Keratinocyte (primary cell): Measurements from ENCODE around the gene CYB5A. TPM values are rescaled to one million over a fixed set of nuclear protein-coding genes. Genes with fewer than 3 reads are reported as not detected.

Experiments
- DNase-seq: peaks from one replicate; pipeline ENCODE4 v3.0.0-alpha.2; 2011; ENCODE audit warnings: low read depth, missing footprints, low spot score
- FAIRE-seq: peaks from 2 replicates; lab custom pipeline; 2011; peaks lifted over from hg19 to GRCh38; lab: Jason Lieb, UNC
- H2AFZ ChIP-seq: 2 replicates; pipeline ENCODE4 v1.6.0; 2012; ENCODE audit warnings: low read length, control low read depth, inconsistent platforms; ENCODE audit not compliant: control insufficient read depth
- H3K27ac ChIP-seq: 2 replicates; pipeline ENCODE4 v1.5.1; 2011; ENCODE audit warnings: low read length; ENCODE audit not compliant: control insufficient read depth, insufficient read depth
- H3K27me3 ChIP-seq: 3 replicates; pipeline ENCODE4 v1.6.0; 2011; ENCODE audit warnings: low read length; ENCODE audit not compliant: control insufficient read depth, insufficient read depth; ENCODE audit errors: extremely low read depth
- H3K36me3 ChIP-seq, 2 experiments: 2 replicates in 1 of 2; 3 replicates in 1 of 2; pipeline ENCODE4 v1.5.1; 2011; ENCODE audit warnings: low read length in 2 of 2, mild to moderate bottlenecking in 1 of 2; ENCODE audit not compliant: control insufficient read depth in 2 of 2, insufficient read depth in 2 of 2; ENCODE audit errors: extremely low read depth in 1 of 2
- H3K4me1 ChIP-seq: 3 replicates; pipeline ENCODE4 v1.5.1; 2011; ENCODE audit warnings: low read length; ENCODE audit not compliant: control insufficient read depth, insufficient read depth; ENCODE audit errors: extremely low read depth
- H3K4me2 ChIP-seq: 3 replicates; pipeline ENCODE4 v1.6.0; 2011; ENCODE audit warnings: low read depth, low read length; ENCODE audit not compliant: control insufficient read depth, insufficient read depth; ENCODE audit errors: extremely low read depth
- H3K4me3 ChIP-seq, 3 experiments: fragments of 200-600 bp in 1 of 3; sonication (generic) in 1 of 3; 2 replicates in 2 of 3; 3 replicates in 1 of 3; pipeline ENCODE4 v1.5.1; 2011 to 2016; ENCODE audit warnings: low read length in 3 of 3, mild to moderate bottlenecking in 3 of 3, control low read depth in 2 of 3, inconsistent platforms in 1 of 3, low read depth in 1 of 3, mixed read lengths in 1 of 3, mixed run types in 1 of 3, moderate library complexity in 1 of 3; ENCODE audit not compliant: control insufficient read depth in 2 of 3, insufficient read depth in 2 of 3; ENCODE audit errors: extremely low read depth in 1 of 3
- H3K79me2 ChIP-seq: 2 replicates; pipeline ENCODE4 v1.6.0; 2012; ENCODE audit warnings: low read length; ENCODE audit not compliant: control insufficient read depth, insufficient read depth
- H3K9ac ChIP-seq: 3 replicates; pipeline ENCODE4 v1.6.0; 2011; ENCODE audit warnings: low read length; ENCODE audit not compliant: control insufficient read depth, insufficient read depth; ENCODE audit errors: extremely low read depth
- H3K9me1 ChIP-seq: 3 replicates; pipeline ENCODE4 v1.6.0; 2011; ENCODE audit warnings: low read length; ENCODE audit not compliant: control insufficient read depth, insufficient read depth; ENCODE audit errors: extremely low read depth
- H3K9me3 ChIP-seq: 2 replicates; pipeline ENCODE4 v1.5.1; 2012; ENCODE audit warnings: low read depth, low read length; ENCODE audit not compliant: control insufficient read depth
- H4K20me1 ChIP-seq: 3 replicates; pipeline ENCODE4 v1.6.0; 2011; ENCODE audit warnings: low read length; ENCODE audit not compliant: control insufficient read depth, insufficient read depth; ENCODE audit errors: extremely low read depth
- EZH2 ChIP-seq: IDR thresholded peaks from one replicate; pipeline ENCODE4 v1.6.1; 2012; ENCODE audit warnings: inconsistent platforms, mild to moderate bottlenecking, low read length, moderate library complexity
- dilution Hi-C: fragments of 300-500 bp; cut with MboI; formaldehyde crosslinking; loops from one replicate; pipeline ENCODE4 v1.7.0; 2020; ENCODE audit warnings: low sequenced_read_pairs; ENCODE audit not compliant: extremely low pct_ligation_motif_present
- polyA plus RNA-seq, 5 experiments: library from polyadenylated mRNA; depleted of rRNA in 3 of 5; stranded (reverse) in 3 of 5; stranded (forward) in 1 of 5; unstranded in 1 of 5; fragments of >200 nt; gene quantifications; 1 replicate in 1 of 5; 2 replicates in 3 of 5; 3 replicates in 1 of 5; pipeline versions ENCODE4 v1.2.1 to v1.2.3, GENCODE V29; 2011 to 2012; ENCODE audit warnings: missing spikeins in 2 of 5, low read depth in 1 of 5, low replicate concordance in 1 of 5
- TF ChIP-seq, protein P1 (sequence below), 3 experiments: IDR thresholded peaks in 1 of 3; conservative IDR thresholded peaks in 1 of 3; optimal IDR thresholded peaks in 1 of 3; 2 replicates in 2 of 3; 3 replicates in 1 of 3; pipeline versions ENCODE3 to v1.5.1; 2011; ENCODE audit warnings: low read length in 3 of 3, mild to moderate bottlenecking in 3 of 3, moderate library complexity in 2 of 3, control low read depth in 1 of 3, inconsistent platforms in 1 of 3; ENCODE audit not compliant: insufficient read depth in 2 of 3; ENCODE audit errors: extremely low read depth in 1 of 3

The CYB5A gene
- polyA plus RNA-seq, 1 donor (not counting 4 experiments of a cell fraction or from before 2014, with no cell fraction given), result 49.4 TPM

DNA sequence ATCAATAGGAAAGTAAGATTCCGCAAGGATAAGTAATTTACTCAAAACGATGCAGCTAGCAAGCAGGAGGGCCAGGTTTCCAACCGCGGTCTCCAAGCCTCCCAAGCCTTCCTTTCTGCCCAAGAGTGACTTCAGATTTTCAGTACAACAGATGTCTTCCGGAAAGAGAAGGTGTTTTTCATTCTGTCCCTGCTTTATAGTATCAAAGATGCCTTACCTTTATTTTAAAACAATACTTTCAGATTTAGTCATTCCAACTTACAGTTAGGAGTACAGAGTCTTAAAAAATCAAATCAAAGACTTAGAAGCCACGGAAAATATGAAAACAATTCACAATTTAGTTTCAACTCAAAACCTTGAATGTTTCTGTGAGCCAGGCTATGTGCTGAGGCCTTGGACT, 43.6 kb downstream of the CYB5A start:
- no peaks in the 10 kb centered on the region for H3K9me1 ChIP-seq
- H3K9me3 ChIP-seq, result no peaks in the 10 kb centered on the region
- no peaks in the 10 kb centered on the region for H3K36me3 ChIP-seq
- dilution Hi-C loops, result no loop called here
- H3K4me1 ChIP-seq, result no peaks in the 10 kb centered on the region
- no peak for DNase-seq
- H3K27me3 ChIP-seq, result no peaks in the 10 kb centered on the region
- no peak overlapping the region for H3K9ac ChIP-seq
- FAIRE-seq, result no peak
- H3K4me2 ChIP-seq, result no peak overlapping the region
- H4K20me1 ChIP-seq, result no peaks in the 10 kb centered on the region
- H2AFZ ChIP-seq, result no peak overlapping the region
- TF ChIP-seq, protein P1, sequence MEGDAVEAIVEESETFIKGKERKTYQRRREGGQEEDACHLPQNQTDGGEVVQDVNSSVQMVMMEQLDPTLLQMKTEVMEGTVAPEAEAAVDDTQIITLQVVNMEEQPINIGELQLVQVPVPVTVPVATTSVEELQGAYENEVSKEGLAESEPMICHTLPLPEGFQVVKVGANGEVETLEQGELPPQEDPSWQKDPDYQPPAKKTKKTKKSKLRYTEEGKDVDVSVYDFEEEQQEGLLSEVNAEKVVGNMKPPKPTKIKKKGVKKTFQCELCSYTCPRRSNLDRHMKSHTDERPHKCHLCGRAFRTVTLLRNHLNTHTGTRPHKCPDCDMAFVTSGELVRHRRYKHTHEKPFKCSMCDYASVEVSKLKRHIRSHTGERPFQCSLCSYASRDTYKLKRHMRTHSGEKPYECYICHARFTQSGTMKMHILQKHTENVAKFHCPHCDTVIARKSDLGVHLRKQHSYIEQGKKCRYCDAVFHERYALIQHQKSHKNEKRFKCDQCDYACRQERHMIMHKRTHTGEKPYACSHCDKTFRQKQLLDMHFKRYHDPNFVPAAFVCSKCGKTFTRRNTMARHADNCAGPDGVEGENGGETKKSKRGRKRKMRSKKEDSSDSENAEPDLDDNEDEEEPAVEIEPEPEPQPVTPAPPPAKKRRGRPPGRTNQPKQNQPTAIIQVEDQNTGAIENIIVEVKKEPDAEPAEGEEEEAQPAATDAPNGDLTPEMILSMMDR (optimal IDR thresholded peaks at IDR 0.05 in 1 of 3, IDR thresholded peaks at IDR 0.05 in 1 of 3, conservative IDR thresholded peaks at IDR 0.05 in 1 of 3; ENCODE audit: extremely low read depth in 1 of 3, insufficient read depth in 2 of 3, low read length in 3 of 3), result no peak
- TF ChIP-seq EZH2, result no peak
- H3K27ac ChIP-seq, result no peak overlapping the region
- no peaks in the 10 kb centered on the region for H3K79me2 ChIP-seq
- H3K4me3 ChIP-seq, result no peak overlapping the region

DNA sequence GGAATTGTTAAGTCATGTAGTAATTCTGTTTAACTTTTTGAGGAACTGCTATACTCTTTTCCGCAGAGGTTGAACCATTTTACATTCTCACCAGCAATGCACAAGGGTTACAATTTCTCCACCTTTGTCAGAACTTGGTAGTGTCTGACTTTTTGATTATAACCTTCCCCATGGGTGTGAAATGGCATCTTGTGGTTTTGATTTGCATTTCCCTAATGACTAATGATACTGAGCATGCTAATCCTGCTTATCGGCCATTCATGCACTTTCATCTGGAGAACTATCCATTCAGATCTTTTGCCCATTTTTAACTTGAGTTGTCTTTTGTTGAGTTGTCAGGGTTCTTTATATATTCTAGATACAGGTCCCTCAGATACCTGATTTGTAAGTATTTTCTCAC, 47.2 kb downstream of the CYB5A start:
- Histone ChIP-seq H4K20me1 (no peaks in the 10 kb centered on the region), H3K4me2 (no peak overlapping the region), H3K9ac (no peak overlapping the region), H3K4me1 (no peaks in the 10 kb centered on the region), H3K9me1 (no peaks in the 10 kb centered on the region), H3K4me3 (no peak overlapping the region), H3K36me3 (no peaks in the 10 kb centered on the region), H3K9me3 (no peaks in the 10 kb centered on the region), H3K79me2 (no peaks in the 10 kb centered on the region), H3K27me3 (peaks cover 8% of the 10 kb centered on the region), H3K27ac (no peak overlapping the region), H2AFZ (no peak overlapping the region)
- dilution Hi-C loops, result no loop called here
- DNase-seq, result no peak
- no peak for FAIRE-seq
- TF ChIP-seq, protein P1 (optimal IDR thresholded peaks at IDR 0.05 in 1 of 3, IDR thresholded peaks at IDR 0.05 in 1 of 3, conservative IDR thresholded peaks at IDR 0.05 in 1 of 3; ENCODE audit: extremely low read depth in 1 of 3, insufficient read depth in 2 of 3, low read length in 3 of 3), result no peak
- no peak for TF ChIP-seq EZH2
